ENCODE data around the gene ISG20L2. TPM values are rescaled to one million over a fixed set of nuclear protein-coding genes. Genes with fewer than 3 reads are reported as not detected.

ISG20L2 gene
- total RNA-seq, 2 donors from 2014 or later, result 13.6 to 18.0 TPM

DNA sequence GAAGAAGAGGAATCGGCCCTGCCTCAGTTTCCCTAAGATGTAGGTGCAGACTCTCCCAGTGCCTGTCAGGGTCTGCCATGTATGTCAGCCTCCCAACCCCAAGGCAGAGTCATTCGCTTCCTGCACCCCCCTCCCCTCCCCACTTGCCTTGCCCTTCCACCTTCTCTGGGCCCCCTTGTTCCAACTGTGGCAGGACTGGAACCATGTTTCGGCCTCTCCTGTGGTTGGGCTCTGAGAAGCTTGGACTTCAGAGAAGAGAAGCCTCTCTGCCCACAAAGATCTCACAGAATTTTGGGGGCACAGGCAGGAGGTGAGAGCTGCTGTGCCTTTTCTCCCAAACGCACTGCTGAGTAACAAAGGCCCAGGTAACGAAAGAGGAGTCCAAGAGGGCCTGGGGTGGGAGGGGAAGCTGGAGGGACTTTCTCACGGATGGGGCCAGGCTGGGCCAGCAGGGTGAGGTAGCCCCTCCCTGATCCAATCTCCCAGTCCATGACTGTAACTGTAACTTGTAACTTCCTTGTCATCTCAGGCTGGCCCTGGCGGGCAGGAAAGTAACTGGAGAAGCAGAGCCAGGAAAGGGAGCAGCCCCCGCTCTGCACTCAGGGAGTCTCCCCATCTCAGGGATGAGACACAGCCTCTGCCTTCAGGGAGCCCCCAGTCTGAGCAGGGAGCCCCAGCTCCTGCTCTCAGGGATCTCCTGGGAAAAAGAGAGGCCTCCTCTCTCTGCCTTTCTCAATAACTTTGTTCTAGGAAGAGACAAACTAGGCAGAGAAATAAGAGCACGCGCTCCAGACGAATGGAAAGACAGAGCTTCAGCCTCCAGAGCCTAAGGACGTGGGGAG lies 34.5 kb downstream of the ISG20L2 start:
- TF ChIP-seq, protein P1, sequence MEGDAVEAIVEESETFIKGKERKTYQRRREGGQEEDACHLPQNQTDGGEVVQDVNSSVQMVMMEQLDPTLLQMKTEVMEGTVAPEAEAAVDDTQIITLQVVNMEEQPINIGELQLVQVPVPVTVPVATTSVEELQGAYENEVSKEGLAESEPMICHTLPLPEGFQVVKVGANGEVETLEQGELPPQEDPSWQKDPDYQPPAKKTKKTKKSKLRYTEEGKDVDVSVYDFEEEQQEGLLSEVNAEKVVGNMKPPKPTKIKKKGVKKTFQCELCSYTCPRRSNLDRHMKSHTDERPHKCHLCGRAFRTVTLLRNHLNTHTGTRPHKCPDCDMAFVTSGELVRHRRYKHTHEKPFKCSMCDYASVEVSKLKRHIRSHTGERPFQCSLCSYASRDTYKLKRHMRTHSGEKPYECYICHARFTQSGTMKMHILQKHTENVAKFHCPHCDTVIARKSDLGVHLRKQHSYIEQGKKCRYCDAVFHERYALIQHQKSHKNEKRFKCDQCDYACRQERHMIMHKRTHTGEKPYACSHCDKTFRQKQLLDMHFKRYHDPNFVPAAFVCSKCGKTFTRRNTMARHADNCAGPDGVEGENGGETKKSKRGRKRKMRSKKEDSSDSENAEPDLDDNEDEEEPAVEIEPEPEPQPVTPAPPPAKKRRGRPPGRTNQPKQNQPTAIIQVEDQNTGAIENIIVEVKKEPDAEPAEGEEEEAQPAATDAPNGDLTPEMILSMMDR (IDR thresholded peaks at IDR 0.05), result no peak
- no peak overlapping the region for H3K4me3 ChIP-seq
- peaks cover 0 to 21% of the 10 kb centered on the region in 2 donors for H3K4me1 ChIP-seq
- H3K9me3 ChIP-seq, result no peaks in the 10 kb centered on the region
- no peaks in the 10 kb centered on the region for H3K36me3 ChIP-seq
- no peak overlapping the region for H3K27ac ChIP-seq
- peaks cover 0 to 5% of the 10 kb centered on the region in 2 donors for H3K27me3 ChIP-seq
- DNase-seq (ENCODE audit: low spot score), result no peak

DNA sequence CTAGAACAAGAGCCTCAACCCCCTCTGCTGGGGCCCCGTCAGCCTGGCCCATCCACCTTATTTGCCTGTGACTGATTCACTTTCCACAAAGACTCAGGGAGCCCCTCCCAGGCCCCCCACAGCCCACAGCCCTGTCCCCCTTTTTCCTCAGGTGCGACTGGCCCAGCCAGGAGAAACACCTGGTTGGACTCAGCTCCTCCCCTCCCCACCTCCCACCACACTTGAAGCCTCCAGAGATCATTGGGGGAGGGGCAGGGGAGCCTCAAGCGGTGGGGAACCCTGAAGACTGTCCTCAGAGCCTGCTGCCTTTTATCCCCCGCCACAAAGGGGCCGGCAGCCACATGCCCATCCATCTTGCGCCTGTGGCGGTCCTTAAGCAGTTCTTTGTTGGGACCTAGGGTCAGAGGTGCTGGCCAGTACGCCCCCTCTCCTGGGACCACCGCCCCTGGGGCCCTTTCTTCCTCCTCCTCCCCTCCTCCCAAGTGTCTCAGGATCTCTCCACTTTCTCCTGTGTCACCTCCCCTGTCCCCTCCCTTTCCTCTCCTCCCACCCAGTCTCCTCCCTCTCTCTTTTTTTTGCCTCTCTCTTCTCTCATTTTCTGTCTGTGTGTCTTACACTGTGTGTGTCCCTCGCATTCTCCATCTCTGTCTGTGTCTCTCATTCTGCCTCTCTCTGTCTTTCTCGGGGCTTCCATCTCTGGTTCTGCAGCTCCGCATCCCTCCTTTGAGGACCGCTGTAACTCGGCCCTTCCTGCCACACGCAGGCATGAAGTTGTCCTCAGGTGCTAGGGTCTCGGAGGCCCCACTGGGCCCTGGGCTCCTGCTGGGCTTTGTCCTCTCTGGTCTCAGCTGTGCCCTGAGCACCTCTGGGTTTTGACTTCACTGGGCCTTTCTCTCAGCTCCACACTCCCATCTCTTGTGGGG lies 35.4 kb downstream of the ISG20L2 start:
- Histone ChIP-seq H3K9me3 (no peaks in the 10 kb centered on the region), H3K27me3 (peaks cover 0 to 5% of the 10 kb centered on the region in 2 donors), H3K4me1 (peaks cover 0 to 24% of the 10 kb centered on the region in 2 donors), H3K4me3 (no peak overlapping the region), H3K27ac (no peak overlapping the region), H3K36me3 (no peaks in the 10 kb centered on the region)
- DNase-seq (ENCODE audit: low spot score), result no peak
- TF ChIP-seq, protein P1 (IDR thresholded peaks at IDR 0.05), result no peak

DNA sequence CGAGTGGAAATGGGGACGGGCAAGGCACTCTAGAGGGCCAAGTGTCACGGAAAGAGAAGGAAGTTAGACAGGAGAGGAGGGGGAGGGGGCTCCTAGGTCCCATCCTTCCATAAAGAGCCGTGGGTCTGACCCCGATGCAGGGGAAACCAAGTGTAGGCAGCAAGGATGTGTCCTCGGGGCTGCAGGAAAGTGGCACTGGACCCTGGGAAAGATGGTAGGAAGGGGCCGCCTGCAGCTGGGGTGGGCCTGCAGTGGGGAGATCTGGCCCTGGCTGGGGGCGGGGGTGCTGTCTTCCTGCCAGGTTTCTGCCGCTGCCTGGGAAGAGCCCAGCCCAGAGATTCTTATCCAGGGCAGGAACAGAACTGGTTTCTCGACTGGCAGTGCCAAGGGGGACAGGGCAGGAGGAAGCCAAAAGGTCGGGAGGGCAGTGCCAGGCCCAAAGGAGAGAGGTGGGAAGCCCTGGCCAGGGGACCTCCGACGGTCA lies 36.1 kb downstream of the ISG20L2 start:
- Histone ChIP-seq H3K9me3 (no peaks in the 10 kb centered on the region), H3K27me3 (peaks cover 0 to 5% of the 10 kb centered on the region in 2 donors), H3K4me3 (no peak overlapping the region), H3K36me3 (no peaks in the 10 kb centered on the region), H3K4me1 (peaks cover 0 to 24% of the 10 kb centered on the region in 2 donors), H3K27ac (no peak overlapping the region)
- DNase-seq (ENCODE audit: low spot score), result no peak
- TF ChIP-seq, protein P1 (IDR thresholded peaks at IDR 0.05), result no peak

GRCh38 chr1:156691665-156692440 lies 36.7 kb downstream of the ISG20L2 start:
- Histone ChIP-seq H3K9me3 (no peaks in the 10 kb centered on the region), H3K36me3 (no peaks in the 10 kb centered on the region), H3K27ac (no peak overlapping the region), H3K4me3 (no peak overlapping the region), H3K27me3 (peaks cover 0 to 5% of the 10 kb centered on the region in 2 donors), H3K4me1 (peaks cover 0 to 24% of the 10 kb centered on the region in 2 donors)
- TF ChIP-seq, protein P1 (IDR thresholded peaks at IDR 0.05), result no peak
- no peak for DNase-seq (ENCODE audit: low spot score)

DNA sequence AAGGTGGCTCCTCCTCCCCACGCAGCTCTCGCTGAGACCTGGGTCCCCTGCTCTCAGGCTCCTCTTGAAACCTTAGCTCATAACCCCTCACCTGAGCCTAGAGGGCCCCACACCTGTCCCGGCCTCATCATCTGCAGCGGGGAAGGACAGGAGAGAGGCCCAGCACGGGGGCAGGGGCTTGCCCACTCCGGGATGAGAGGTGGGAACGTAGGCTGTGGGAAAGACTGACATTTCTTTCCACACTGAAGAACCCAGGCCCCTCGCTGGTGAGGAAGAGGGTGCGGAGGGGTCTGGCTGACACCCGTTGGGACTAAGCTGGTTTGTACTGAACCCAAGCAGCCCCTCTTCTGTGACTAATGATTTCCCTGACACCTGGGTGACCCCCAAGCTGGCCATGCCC lies 37.4 kb downstream of the ISG20L2 start:
- Histone ChIP-seq H3K4me1 (peaks cover 0 to 24% of the 10 kb centered on the region in 2 donors), H3K27ac (no peak overlapping the region), H3K27me3 (peaks cover 0 to 5% of the 10 kb centered on the region in 2 donors), H3K4me3 (no peak overlapping the region), H3K9me3 (no peaks in the 10 kb centered on the region), H3K36me3 (no peaks in the 10 kb centered on the region)
- TF ChIP-seq, protein P1 (IDR thresholded peaks at IDR 0.05), result no peak
- no peak for DNase-seq (ENCODE audit: low spot score)

All from right atrium auricular region (tissue), 2 donors.